Measurements from ENCODE around the gene PIP5K1A.

DNA sequence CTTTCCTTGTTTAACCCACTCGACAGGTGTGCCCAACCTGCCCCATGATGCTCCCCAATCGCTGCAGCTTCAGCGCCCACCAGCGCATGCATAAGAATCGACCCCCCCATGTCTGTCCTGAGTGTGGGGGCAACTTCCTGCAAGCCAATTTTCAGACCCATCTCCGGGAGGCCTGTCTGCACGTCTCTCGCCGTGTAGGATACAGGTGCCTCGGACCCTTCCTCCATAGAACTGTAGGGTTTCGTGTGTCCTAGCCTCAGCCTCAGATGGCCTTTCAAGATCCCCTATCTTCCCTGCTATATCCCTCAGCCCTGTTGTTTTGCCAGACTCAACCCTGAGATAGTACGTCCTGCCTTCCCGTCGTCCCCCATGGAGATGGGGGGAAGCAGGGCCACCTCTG, 90.2 kb downstream of the PIP5K1A start:
- TF ChIP-seq, protein P1, sequence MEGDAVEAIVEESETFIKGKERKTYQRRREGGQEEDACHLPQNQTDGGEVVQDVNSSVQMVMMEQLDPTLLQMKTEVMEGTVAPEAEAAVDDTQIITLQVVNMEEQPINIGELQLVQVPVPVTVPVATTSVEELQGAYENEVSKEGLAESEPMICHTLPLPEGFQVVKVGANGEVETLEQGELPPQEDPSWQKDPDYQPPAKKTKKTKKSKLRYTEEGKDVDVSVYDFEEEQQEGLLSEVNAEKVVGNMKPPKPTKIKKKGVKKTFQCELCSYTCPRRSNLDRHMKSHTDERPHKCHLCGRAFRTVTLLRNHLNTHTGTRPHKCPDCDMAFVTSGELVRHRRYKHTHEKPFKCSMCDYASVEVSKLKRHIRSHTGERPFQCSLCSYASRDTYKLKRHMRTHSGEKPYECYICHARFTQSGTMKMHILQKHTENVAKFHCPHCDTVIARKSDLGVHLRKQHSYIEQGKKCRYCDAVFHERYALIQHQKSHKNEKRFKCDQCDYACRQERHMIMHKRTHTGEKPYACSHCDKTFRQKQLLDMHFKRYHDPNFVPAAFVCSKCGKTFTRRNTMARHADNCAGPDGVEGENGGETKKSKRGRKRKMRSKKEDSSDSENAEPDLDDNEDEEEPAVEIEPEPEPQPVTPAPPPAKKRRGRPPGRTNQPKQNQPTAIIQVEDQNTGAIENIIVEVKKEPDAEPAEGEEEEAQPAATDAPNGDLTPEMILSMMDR (conservative IDR thresholded peaks at IDR 0.05; ENCODE audit: low read depth, low read length) = no peak
- TF ChIP-seq EZH2phosphoT487 (IDR thresholded peaks at IDR 0.05; ENCODE audit: borderline replicate concordance, low read length) = no peak

Measured in PC-3 (cell line).